GM18867 (cell line): ENCODE measurements around the gene SULT1E1.
"Not testable (repeated sequence)": the region's sequence is repeated elsewhere in the genome, so short reads cannot be mapped to it uniquely, and the experiment has no call there.

Experiments used
- ATAC-seq: cut with Tn5 transposase; IDR thresholded peaks from one replicate; pipeline ENCODE4 v1.9.1; 2021; ENCODE audit warnings: mild to moderate bottlenecking, moderate library complexity; ENCODE audit not compliant: unreplicated experiment

Gene SULT1E1

GRCh38 chr4:69843932-69844331 is 16.0 kb downstream of the SULT1E1 start:
- ATAC-seq: peak; percentile 94

- ATAC-seq: no peak
These were observed 16.6 kb downstream of the SULT1E1 start for GRCh38 chr4:69843301-69843700.

GRCh38 chr4:69838977-69839376 is 21.0 kb downstream of the SULT1E1 start:
- ATAC-seq: no peak

GRCh38 chr4:69836287-69836686 is 23.7 kb downstream of the SULT1E1 start:
- no peak for ATAC-seq

GRCh38 chr4:69835766-69836165 is 24.2 kb downstream of the SULT1E1 start:
- no peak for ATAC-seq

- no peak for ATAC-seq
These were observed 26.7 kb downstream of the SULT1E1 start for GRCh38 chr4:69833251-69833650.

DNA sequence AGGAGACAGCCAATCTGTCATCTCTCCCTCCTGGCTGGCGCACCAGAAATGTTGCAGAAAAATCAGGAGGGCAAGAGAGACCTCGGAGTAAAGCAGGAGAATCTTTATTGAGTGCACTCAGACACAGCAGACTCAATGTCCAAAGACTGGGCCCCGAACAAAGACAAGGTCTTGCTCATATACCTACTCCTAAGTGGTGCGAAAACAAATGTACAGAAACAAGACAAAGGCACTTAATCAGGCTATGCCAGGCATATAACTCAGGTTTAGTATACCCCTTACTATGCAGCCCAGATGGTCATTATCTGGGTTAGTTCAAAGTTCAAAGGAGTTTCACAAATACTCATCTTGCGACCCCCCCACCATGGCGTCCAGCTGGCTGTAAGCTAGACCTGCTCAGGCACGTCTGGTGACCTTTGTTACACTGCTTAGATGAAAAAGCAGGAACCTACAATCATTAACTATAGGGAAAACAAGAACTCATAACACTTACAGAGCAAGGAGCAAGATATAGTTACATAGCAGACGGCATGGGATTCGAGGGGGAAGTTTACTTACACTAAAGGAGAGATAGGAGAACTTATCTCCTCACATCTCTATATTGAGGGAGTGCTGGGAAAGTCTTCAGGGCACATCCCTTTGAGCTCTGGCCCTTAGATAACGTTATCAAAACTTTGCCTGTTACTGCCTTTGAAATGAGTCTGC is 27.5 kb downstream of the SULT1E1 start:
- peak; percentile 38 for ATAC-seq

DNA sequence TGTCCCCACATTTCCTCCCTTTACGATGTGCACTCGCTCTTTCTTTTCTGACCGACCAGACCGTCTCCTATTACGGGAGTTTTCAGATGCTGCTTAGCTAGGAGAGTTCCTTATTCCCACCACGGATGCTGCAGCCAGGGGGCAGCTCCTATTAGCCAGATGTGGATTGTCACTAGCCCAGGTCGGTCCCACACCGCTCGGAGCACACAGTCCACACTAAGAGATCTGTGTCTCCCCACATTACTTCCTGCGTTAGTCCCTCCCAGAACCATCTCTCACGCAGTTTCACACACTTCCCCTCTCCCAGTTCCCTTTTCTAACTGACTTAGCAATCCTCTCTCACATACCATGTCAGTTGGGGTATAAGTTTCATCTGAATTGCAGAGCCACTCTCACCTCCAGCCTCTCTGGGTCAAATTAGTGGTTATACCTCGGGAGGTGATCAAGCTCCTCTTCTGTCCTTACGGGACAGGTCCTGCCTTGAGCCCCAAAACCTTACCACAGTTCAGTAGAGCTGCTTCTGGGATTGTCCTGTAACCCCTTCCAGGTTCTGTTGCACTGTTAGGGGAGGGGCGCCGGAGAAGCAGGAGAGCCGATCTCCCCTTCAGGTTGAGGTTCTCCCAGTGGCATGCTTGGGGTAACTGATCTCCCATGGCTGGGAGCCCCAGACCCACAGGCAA is 28.2 kb downstream of the SULT1E1 start:
- peak; percentile 85 for ATAC-seq

- no peak for ATAC-seq
These were observed 28.7 kb downstream of the SULT1E1 start for GRCh38 chr4:69831270-69831627.

DNA sequence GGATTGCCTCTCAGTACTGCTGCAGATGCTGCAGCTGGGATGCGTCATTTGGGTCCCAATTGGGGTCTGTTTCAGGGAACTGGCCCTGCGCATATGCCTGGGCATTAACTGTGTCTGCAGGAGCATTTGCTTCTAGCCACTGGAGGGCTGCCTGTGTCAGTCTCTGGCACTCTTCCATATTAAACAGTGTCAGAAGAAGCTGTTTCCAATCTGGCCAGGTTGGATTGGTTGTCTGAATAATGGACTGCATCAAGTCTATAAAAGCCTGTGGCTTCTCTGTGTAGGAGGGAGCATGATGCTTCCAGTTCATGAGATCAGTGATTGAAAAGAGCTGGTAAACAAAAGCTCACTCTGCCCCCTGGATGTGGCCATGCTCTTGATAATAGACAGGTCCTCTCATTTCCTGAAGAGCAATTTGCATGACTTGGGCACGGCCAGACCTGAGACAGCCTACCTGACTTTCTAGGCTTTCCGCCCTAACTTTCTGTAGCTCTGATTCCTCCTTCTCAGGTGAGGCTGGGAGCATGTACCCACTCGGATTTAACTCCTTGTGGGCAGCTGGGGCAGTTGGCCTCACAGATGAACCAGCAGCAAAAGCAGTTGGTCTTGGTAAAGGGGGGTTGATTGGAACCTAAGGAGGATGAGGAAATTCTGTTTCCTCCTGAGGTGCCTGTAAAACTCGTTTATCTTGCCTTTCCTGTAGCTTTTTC is 29.2 kb downstream of the SULT1E1 start:
- peak; percentile 41 for ATAC-seq

- no peak for ATAC-seq
These were observed 29.8 kb downstream of the SULT1E1 start for GRCh38 chr4:69830192-69830559.

DNA sequence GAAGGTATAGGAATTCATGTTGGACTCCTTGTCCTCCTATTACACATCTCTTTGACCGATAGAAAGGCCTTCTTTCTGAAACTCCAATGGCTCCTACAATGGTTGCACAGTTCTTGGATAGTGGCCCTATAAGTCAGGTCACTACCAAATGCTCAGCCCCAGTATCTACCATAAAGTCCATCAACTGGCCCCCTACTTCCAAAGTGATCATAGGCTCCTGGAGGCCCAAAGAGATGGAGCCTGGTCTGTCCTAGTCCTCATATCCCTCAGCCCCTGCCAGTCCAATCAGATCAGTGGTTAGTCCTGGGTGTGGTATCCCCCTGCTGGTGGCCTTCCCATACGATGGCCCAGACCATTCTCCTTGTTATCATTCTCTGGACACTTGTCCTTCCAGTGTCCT is 30.3 kb downstream of the SULT1E1 start:
- ATAC-seq: no peak

GRCh38 chr4:69828828-69829227 is 31.1 kb downstream of the SULT1E1 start:
- no peak for ATAC-seq

DNA sequence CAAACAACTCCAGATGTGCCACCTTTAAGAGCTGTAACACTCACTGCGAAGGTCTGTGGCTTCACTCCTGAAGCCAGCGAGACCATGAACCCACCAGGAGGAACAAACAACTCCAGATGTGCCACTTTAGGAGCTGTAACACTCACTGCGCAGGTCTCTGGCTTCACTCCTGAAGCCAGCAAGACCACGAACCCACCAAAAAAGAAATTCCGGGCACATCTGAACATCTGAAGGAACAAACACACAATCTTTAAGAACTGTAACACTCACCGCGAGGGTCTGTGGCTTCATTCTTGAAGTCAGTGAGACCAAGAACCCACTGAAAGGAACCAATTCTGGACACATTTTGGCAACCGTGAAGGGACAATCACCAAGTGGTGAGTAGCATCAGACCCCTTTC is 34.9 kb downstream of the SULT1E1 start:
- not testable (repeated sequence) for ATAC-seq

- ATAC-seq: peak; percentile 99
These were observed 36.3 kb downstream of the SULT1E1 start for GRCh38 chr4:69823481-69824186.

DNA sequence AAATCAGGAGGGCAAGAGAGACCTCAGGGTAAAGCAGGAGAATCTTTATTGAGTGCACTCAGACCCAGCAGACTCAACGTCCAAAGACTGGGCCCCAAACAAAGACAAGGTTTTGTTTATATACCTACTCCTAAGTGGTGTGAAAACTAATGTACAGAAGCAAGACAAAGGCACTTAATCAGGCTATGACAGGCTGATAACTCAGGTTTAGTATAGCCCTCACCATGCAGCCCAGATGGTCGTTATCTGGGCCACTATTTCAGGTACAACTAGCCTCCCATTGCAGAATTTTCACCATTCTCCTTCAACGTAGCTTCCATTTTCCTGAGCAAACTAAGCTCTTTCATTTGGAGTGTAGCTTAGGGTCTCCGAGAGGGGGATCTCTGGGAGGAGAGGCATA is 36.9 kb downstream of the SULT1E1 start:
- ATAC-seq: peak; percentile 19

GRCh38 chr4:69822198-69822597 is 37.7 kb downstream of the SULT1E1 start:
- no peak for ATAC-seq

GRCh38 chr4:69818060-69818639 is 41.8 kb downstream of the SULT1E1 start:
- no peak for ATAC-seq

DNA sequence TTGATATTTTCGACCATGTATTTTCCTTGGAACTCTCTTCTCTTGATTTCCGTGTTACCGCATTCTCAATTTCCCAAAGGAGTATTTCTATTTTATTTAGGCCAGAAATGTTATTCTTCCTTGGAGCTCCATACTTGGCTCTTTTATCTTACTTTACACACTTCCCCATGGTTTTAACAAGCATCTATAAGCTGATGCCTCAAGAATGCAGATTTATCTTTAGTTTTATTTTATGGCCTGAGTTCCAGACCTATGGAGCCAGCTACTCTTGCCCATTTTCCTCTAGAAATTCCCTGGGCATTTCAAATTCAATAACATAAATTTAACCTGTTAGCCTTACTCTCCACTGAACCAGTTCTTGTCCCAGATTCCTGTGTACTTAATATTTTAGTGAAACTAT is 43.7 kb downstream of the SULT1E1 start:
- no peak for ATAC-seq

GRCh38 chr4:69813628-69814027 is 46.3 kb downstream of the SULT1E1 start:
- ATAC-seq: no peak

DNA sequence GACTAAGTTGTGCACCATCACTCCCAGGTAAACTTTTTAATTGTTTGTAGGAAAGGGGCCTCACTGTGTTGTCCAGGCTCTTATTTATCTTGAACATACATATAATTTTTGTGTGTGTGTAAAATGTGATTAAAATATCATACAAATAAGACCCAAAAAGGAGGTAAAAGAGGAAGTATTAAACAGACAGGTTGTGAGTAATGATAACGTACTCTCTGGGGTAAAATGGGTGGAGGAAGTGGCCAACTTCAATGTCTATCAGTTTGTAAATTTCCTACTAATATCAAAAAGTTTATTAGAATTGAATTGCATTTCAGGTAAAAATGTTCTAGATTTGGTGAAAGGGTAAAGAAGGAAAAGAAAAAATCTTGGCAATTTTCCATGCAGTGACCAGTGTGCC is 48.8 kb downstream of the SULT1E1 start:
- no peak for ATAC-seq
